HG02943 (cell line): ENCODE results near the gene PDPR.
"Not testable (repeated sequence)": the region's sequence is repeated elsewhere in the genome, so short reads cannot be mapped to it uniquely, and the experiment has no call there.

ENCODE experiments used
- ATAC-seq: cut with Tn5 transposase; IDR thresholded peaks from one replicate; pipeline ENCODE4 v1.9.1; 2021; ENCODE audit warnings: mild to moderate bottlenecking, low read depth, moderate library complexity; ENCODE audit not compliant: unreplicated experiment

PDPR gene

GRCh38 chr16:70126226-70126625 lies 12.1 kb downstream of the PDPR start:
- not testable (repeated sequence) for ATAC-seq

GRCh38 chr16:70127706-70128105 lies 13.6 kb downstream of the PDPR start:
- ATAC-seq, result not testable (repeated sequence)

- not testable (repeated sequence) for ATAC-seq
These were observed 14.7 kb downstream of the PDPR start for GRCh38 chr16:70128844-70129243.

GRCh38 chr16:70135796-70136195 lies 21.7 kb downstream of the PDPR start:
- not testable (repeated sequence) for ATAC-seq

GRCh38 chr16:70136595-70136994 lies 22.5 kb downstream of the PDPR start:
- not testable (repeated sequence) for ATAC-seq

GRCh38 chr16:70142739-70143138 lies 28.6 kb downstream of the PDPR start:
- not testable (repeated sequence) for ATAC-seq

- ATAC-seq, result not testable (repeated sequence)
These were observed 29.2 kb downstream of the PDPR start for GRCh38 chr16:70143231-70143895.

GRCh38 chr16:70147853-70148252 lies 33.7 kb downstream of the PDPR start:
- ATAC-seq, result not testable (repeated sequence)

GRCh38 chr16:70148453-70148852 lies 34.3 kb downstream of the PDPR start:
- not testable (repeated sequence) for ATAC-seq

GRCh38 chr16:70149296-70149695 lies 35.2 kb downstream of the PDPR start:
- ATAC-seq, result not testable (repeated sequence)

GRCh38 chr16:70151391-70151790 lies 37.3 kb downstream of the PDPR start:
- ATAC-seq, result no peak

GRCh38 chr16:70151941-70152509 lies 37.9 kb downstream of the PDPR start:
- no peak for ATAC-seq

GRCh38 chr16:70152578-70153302 lies 38.6 kb downstream of the PDPR start:
- no peak for ATAC-seq

GRCh38 chr16:70154736-70155135 lies 40.6 kb downstream of the PDPR start:
- ATAC-seq, result not testable (repeated sequence)

- ATAC-seq, result no peak
These were observed 42.3 kb downstream of the PDPR start for GRCh38 chr16:70156207-70156978.

GRCh38 chr16:70157105-70157476 lies 43.0 kb downstream of the PDPR start:
- ATAC-seq, result no peak

- no peak for ATAC-seq
These were observed 43.5 kb downstream of the PDPR start for GRCh38 chr16:70157477-70158260.

- no peak for ATAC-seq
These were observed 44.3 kb downstream of the PDPR start for GRCh38 chr16:70158261-70158939.
